MM.1S (cell line): ENCODE results near the gene PTPRN2.

ENCODE experiments used
- DNase-seq: peaks from one replicate; pipeline ENCODE4 v3.0.0-alpha.2; 2015
- H2AFZ ChIP-seq: fragments of 300-600 bp; sonication (generic); 2 replicates; pipeline ENCODE4 v1.6.0; 2016; ENCODE audit warnings: antibody characterized with exemption, low read length
- H3F3A ChIP-seq: fragments of 300-600 bp; sonication (generic); 2 replicates; pipeline ENCODE4 v1.6.1; 2016; ENCODE audit warnings: mild to moderate bottlenecking, antibody characterized with exemption, low read length, moderate library complexity, mixed read lengths; ENCODE audit not compliant: insufficient read depth
- H3K27ac ChIP-seq: fragments of 300-600 bp; sonication (generic); 2 replicates; pipeline ENCODE4 v1.5.1; 2016; ENCODE audit warnings: mild to moderate bottlenecking, low read length
- H3K27me3 ChIP-seq: fragments of 300-600 bp; sonication (generic); replicated peaks from 2 replicates; pipeline ENCODE4 v1.6.0; 2016; ENCODE audit warnings: low read length; ENCODE audit not compliant: insufficient read depth
- H3K36me3 ChIP-seq: fragments of 300-600 bp; sonication (generic); replicated peaks from 2 replicates; pipeline ENCODE4 v1.6.1; 2016; ENCODE audit warnings: mild to moderate bottlenecking, low read length, mixed read lengths; ENCODE audit not compliant: insufficient read depth
- H3K4me1 ChIP-seq: fragments of 300-600 bp; sonication (generic); 2 replicates; pipeline ENCODE4 v1.6.1; 2016; ENCODE audit warnings: low read length, mixed read lengths
- H3K4me2 ChIP-seq: fragments of 300-600 bp; sonication (generic); 2 replicates; pipeline ENCODE4 v1.6.0; 2016; ENCODE audit warnings: low read depth, low read length
- H3K4me3 ChIP-seq: fragments of 300-600 bp; sonication (generic); 2 replicates; pipeline ENCODE4 v1.5.1; 2016; ENCODE audit warnings: low read length, mixed read lengths
- H3K79me2 ChIP-seq: fragments of 300-600 bp; sonication (generic); 2 replicates; pipeline ENCODE4 v1.6.1; 2016; ENCODE audit warnings: mixed run types, low read length, mixed read lengths
- H3K9ac ChIP-seq: fragments of 300-600 bp; sonication (generic); 2 replicates; pipeline ENCODE4 v1.6.1; 2016; ENCODE audit warnings: low read length, mixed read lengths
- H3K9me2 ChIP-seq: fragments of 300-600 bp; sonication (generic); replicated peaks from 2 replicates; pipeline ENCODE4 v1.6.1; 2016; ENCODE audit warnings: mild to moderate bottlenecking, low read length, mixed read lengths; ENCODE audit not compliant: insufficient read depth
- H3K9me3 ChIP-seq: fragments of 300-600 bp; sonication (generic); replicated peaks from 2 replicates; pipeline ENCODE4 v1.6.1; 2016; ENCODE audit warnings: mild to moderate bottlenecking, low read length, mixed read lengths; ENCODE audit not compliant: insufficient read depth
- H4K20me1 ChIP-seq: fragments of 300-600 bp; sonication (generic); 2 replicates; pipeline ENCODE4 v1.6.1; 2016; ENCODE audit warnings: mild to moderate bottlenecking, low read length, moderate library complexity, mixed read lengths; ENCODE audit not compliant: insufficient read depth
- CTCF ChIP-seq: fragments of 300-600 bp; sonication (generic); IDR thresholded peaks from 2 replicates; pipeline ENCODE4 v1.5.1; 2016; ENCODE audit warnings: antibody characterized with exemption, low read length, mixed read lengths
- EZH2 ChIP-seq: fragments of 300-600 bp; sonication (generic); optimal IDR thresholded peaks from 2 replicates; pipeline ENCODE3; 2017; ENCODE audit warnings: low read depth, mild to moderate bottlenecking, antibody characterized with exemption, low read length, mixed read lengths
- EZH2phosphoT487 ChIP-seq: fragments of 300-600 bp; sonication (generic); IDR thresholded peaks from 2 replicates; pipeline ENCODE4 v1.6.1; 2018; ENCODE audit warnings: antibody characterized with exemption, low read length

PTPRN2 gene

GRCh38 chr7:158280448-158281144 is 307.0 kb downstream of the PTPRN2 start:
- TF ChIP-seq EZH2 (no peak), CTCF (no peak)
- Histone ChIP-seq H3K79me2 (no peaks in the 10 kb centered on the region), H3K4me3 (no peak overlapping the region), H3K27ac (no peak overlapping the region), H3F3A (no peaks in the 10 kb centered on the region), H3K9ac (no peak overlapping the region), H3K27me3 (peaks cover 99% of the 10 kb centered on the region), H3K4me1 (no peaks in the 10 kb centered on the region), H3K9me3 (no peaks in the 10 kb centered on the region), H3K36me3 (no peaks in the 10 kb centered on the region), H3K9me2 (no peaks in the 10 kb centered on the region), H3K4me2 (no peak overlapping the region), H4K20me1 (no peaks in the 10 kb centered on the region), H2AFZ (no peak overlapping the region)
- DNase-seq = no peak

- Histone ChIP-seq H3K4me2 (no peak overlapping the region), H3K9ac (no peak overlapping the region), H2AFZ (no peak overlapping the region), H3K9me2 (no peaks in the 10 kb centered on the region), H3K4me3 (no peak overlapping the region), H3K4me1 (no peaks in the 10 kb centered on the region), H3K27ac (no peak overlapping the region), H4K20me1 (no peaks in the 10 kb centered on the region), H3K36me3 (no peaks in the 10 kb centered on the region), H3K9me3 (no peaks in the 10 kb centered on the region), H3K27me3 (peaks cover 99% of the 10 kb centered on the region), H3F3A (no peaks in the 10 kb centered on the region), H3K79me2 (no peaks in the 10 kb centered on the region)
- DNase-seq = no peak
- TF ChIP-seq CTCF (no peak), EZH2 (no peak), EZH2phosphoT487 (no peak)
Measured at GRCh38 chr7:158279539-158280447, 307.8 kb downstream of the PTPRN2 start.

GRCh38 chr7:158278745-158279320 is 308.8 kb downstream of the PTPRN2 start:
- H3K4me2 ChIP-seq = no peak overlapping the region
- H3F3A ChIP-seq = no peaks in the 10 kb centered on the region
- H3K27me3 ChIP-seq = peaks cover 99% of the 10 kb centered on the region
- no peaks in the 10 kb centered on the region for H3K36me3 ChIP-seq
- no peaks in the 10 kb centered on the region for H3K79me2 ChIP-seq
- H3K9me3 ChIP-seq = no peaks in the 10 kb centered on the region
- H3K27ac ChIP-seq = no peak overlapping the region
- H3K4me1 ChIP-seq = no peaks in the 10 kb centered on the region
- TF ChIP-seq CTCF (no peak), EZH2phosphoT487 (no peak), EZH2 (no peak)
- no peaks in the 10 kb centered on the region for H3K9me2 ChIP-seq
- DNase-seq = no peak
- H2AFZ ChIP-seq = no peak overlapping the region
- H3K9ac ChIP-seq = no peak overlapping the region
- H4K20me1 ChIP-seq = no peaks in the 10 kb centered on the region
- no peak overlapping the region for H3K4me3 ChIP-seq
